Breast epithelium (tissue), 4 donors: ENCODE data around the gene CST9L. TPM values are rescaled to one million over a fixed set of nuclear protein-coding genes. Genes with fewer than 3 reads are reported as not detected.

ENCODE experiments used
- DNase-seq, 2 donors: peaks; one replicate each; pipeline ENCODE4 v3.0.0-alpha.2; 2019; ENCODE audit warnings: low spot score in 2 of 2
- H3K27ac ChIP-seq, 2 donors: fragments of 200-600 bp; sonication (generic) in 1 of 2; one replicate each; pipeline ENCODE4 v1.5.1; 2016 to 2019; ENCODE audit warnings: mild to moderate bottlenecking in 1 of 2
- H3K27me3 ChIP-seq, 2 donors: fragments of 200-600 bp; sonication (generic) in 1 of 2; one replicate each; pipeline versions ENCODE4 v1.5.1 to v1.6.0; 2017 to 2019; ENCODE audit warnings: control low read depth in 1 of 2, mild to moderate bottlenecking in 1 of 2
- H3K36me3 ChIP-seq: fragments of 200-600 bp; one replicate; pipeline ENCODE4 v1.5.1; 2019
- H3K4me1 ChIP-seq, 2 donors: fragments of 200-600 bp; sonication (generic); one replicate each; pipeline ENCODE4 v1.5.1; 2016 to 2019; ENCODE audit warnings: control low read depth in 1 of 2
- H3K4me3 ChIP-seq, 3 donors: fragments of 200-600 bp; sonication (generic); 1 replicate in 2 of 3; 2 replicates in 1 of 3; pipeline ENCODE4 v1.5.1; 2016 to 2019; ENCODE audit warnings: mild to moderate bottlenecking in 3 of 3, moderate library complexity in 2 of 3
- H3K9me3 ChIP-seq, 2 donors: fragments of 200-600 bp; sonication (generic) in 1 of 2; one replicate each; pipeline ENCODE4 v1.5.1; 2016 to 2019; ENCODE audit warnings: control low read depth in 1 of 2
- POLR2A ChIP-seq: fragments of 450-650 bp; IDR thresholded peaks from one replicate; pipeline ENCODE4 v1.6.1; 2016; ENCODE audit warnings: antibody characterized with exemption, mild to moderate bottlenecking, moderate library complexity
- POLR2AphosphoS5 ChIP-seq, 3 donors: sonication (generic); formaldehyde crosslinking; IDR thresholded peaks; one replicate each; pipeline ENCODE4 v1.6.1; 2017; ENCODE audit warnings: antibody characterized with exemption in 3 of 3
- intact Hi-C: fragments of 100-400 bp; cut with DNase I; formaldehyde crosslinking; loops from one replicate; pipeline ENCODE4 v1.15.1; 2023; ENCODE audit warnings: low total_unique reads
- total RNA-seq, 3 donors: library from RNA; depleted of rRNA; stranded (reverse); fragments of >200 nt; gene quantifications; one replicate each; pipeline ENCODE4 v1.1.0, GENCODE V29; 2016
- TF ChIP-seq, protein P1 (sequence below), 3 donors: fragments of 450-650 bp; IDR thresholded peaks; one replicate each; pipeline ENCODE4 v1.5.1; 2016 to 2017; ENCODE audit warnings: antibody characterized with exemption in 3 of 3, mild to moderate bottlenecking in 3 of 3, moderate library complexity in 3 of 3

CST9L gene
- total RNA-seq, 3 donors from 2014 or later = not detected

DNA sequence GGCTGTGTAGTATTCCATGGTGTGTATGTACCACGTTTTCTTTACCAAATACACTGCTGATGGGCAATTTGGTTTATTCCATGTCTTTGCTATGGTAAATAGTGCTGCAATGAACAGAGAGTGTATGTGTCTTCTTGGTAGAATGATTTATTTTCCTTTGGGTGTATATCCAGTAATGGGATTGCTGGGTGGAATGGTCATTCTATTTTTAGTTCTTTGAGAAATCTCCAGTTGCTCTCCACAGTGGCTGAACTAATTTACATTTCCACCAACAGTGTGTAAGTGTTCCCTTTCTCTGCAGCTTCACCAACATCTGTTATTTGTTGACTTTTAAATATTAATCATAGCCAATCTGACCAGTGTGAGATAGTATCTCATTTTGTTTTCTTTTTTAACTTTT is 13.9 kb downstream of the CST9L start:
- Histone ChIP-seq H3K27ac (no peak overlapping the region), H3K27me3 (no peaks in the 10 kb centered on the region), H3K9me3 (no peaks in the 10 kb centered on the region), H3K4me3 (no peak overlapping the region), H3K4me1 (no peaks in the 10 kb centered on the region), H3K36me3 (no peaks in the 10 kb centered on the region)
- intact Hi-C loops = no loop called here
- TF ChIP-seq POLR2AphosphoS5 (IDR thresholded peaks at IDR 0.05) (no peak), POLR2A (no peak)
- TF ChIP-seq, protein P1, sequence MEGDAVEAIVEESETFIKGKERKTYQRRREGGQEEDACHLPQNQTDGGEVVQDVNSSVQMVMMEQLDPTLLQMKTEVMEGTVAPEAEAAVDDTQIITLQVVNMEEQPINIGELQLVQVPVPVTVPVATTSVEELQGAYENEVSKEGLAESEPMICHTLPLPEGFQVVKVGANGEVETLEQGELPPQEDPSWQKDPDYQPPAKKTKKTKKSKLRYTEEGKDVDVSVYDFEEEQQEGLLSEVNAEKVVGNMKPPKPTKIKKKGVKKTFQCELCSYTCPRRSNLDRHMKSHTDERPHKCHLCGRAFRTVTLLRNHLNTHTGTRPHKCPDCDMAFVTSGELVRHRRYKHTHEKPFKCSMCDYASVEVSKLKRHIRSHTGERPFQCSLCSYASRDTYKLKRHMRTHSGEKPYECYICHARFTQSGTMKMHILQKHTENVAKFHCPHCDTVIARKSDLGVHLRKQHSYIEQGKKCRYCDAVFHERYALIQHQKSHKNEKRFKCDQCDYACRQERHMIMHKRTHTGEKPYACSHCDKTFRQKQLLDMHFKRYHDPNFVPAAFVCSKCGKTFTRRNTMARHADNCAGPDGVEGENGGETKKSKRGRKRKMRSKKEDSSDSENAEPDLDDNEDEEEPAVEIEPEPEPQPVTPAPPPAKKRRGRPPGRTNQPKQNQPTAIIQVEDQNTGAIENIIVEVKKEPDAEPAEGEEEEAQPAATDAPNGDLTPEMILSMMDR (IDR thresholded peaks at IDR 0.05) = no peak
- DNase-seq = no peak

DNA sequence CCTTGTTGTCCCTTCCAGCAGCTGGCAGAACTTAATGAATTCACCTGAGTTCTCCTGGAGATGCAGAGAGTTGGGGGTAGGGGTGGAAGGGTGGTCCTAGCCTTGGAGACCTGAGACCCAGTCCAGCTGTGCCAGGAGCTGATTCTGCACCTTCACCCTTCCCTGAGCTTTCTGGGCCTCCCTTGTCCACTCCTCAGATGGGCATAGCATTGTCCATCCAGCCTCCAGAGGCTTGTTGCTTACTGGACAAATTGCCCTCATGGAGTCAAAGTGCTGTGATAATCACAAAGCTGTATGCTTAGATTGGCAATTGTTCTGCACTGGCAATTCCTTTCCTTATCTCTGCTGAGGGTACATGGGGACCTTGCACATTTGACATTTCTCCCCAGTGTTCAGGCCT is 16.5 kb downstream of the CST9L start:
- no peaks in the 10 kb centered on the region for H3K4me1 ChIP-seq
- intact Hi-C loops = no loop called here
- no peak for TF ChIP-seq POLR2AphosphoS5 (IDR thresholded peaks at IDR 0.05)
- TF ChIP-seq, protein P1 (IDR thresholded peaks at IDR 0.05) = no peak
- no peak for TF ChIP-seq POLR2A
- no peaks in the 10 kb centered on the region for H3K27me3 ChIP-seq
- no peak overlapping the region for H3K4me3 ChIP-seq
- no peaks in the 10 kb centered on the region for H3K36me3 ChIP-seq
- H3K9me3 ChIP-seq = no peaks in the 10 kb centered on the region
- H3K27ac ChIP-seq = no peak overlapping the region
- no peak for DNase-seq

- H3K4me3 ChIP-seq = no peak overlapping the region
- intact Hi-C loops = no loop called here
- no peaks in the 10 kb centered on the region for H3K9me3 ChIP-seq
- no peaks in the 10 kb centered on the region for H3K27me3 ChIP-seq
- H3K27ac ChIP-seq = no peak overlapping the region
- no peaks in the 10 kb centered on the region for H3K36me3 ChIP-seq
- no peak for DNase-seq
- H3K4me1 ChIP-seq = no peaks in the 10 kb centered on the region
- TF ChIP-seq POLR2A (no peak), POLR2AphosphoS5 (IDR thresholded peaks at IDR 0.05) (no peak)
- TF ChIP-seq, protein P1 (IDR thresholded peaks at IDR 0.05) = no peak
Observed at GRCh38 chr20:23551383-23551782, 16.9 kb downstream of the CST9L start.

DNA sequence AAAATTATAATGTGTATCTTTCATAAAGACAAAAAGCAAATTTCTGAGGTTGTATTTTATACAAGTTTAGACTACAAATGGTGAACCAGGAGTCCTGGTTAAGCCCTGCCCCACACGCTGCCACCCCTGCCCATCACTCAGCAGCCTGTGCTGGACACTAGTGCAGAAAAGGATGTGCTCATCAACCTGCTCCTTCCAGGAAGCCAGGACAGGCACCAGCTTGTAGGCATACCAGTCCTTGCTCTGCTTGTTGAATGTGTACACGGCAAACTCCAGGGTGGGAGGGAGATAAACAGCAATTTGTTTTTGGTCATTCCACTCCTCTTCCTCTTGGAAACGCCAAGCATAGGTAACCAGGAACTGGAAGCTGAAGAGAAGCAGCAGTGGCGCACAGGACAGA is 18.1 kb downstream of the CST9L start:
- intact Hi-C loops = no loop called here
- H3K36me3 ChIP-seq = no peaks in the 10 kb centered on the region
- DNase-seq = no peak
- H3K27me3 ChIP-seq = no peaks in the 10 kb centered on the region
- H3K9me3 ChIP-seq = no peaks in the 10 kb centered on the region
- H3K4me1 ChIP-seq = no peaks in the 10 kb centered on the region
- H3K4me3 ChIP-seq = no peak overlapping the region
- no peak overlapping the region for H3K27ac ChIP-seq
- TF ChIP-seq POLR2A = no peak
- TF ChIP-seq, protein P1 (IDR thresholded peaks at IDR 0.05) = no peak

DNA sequence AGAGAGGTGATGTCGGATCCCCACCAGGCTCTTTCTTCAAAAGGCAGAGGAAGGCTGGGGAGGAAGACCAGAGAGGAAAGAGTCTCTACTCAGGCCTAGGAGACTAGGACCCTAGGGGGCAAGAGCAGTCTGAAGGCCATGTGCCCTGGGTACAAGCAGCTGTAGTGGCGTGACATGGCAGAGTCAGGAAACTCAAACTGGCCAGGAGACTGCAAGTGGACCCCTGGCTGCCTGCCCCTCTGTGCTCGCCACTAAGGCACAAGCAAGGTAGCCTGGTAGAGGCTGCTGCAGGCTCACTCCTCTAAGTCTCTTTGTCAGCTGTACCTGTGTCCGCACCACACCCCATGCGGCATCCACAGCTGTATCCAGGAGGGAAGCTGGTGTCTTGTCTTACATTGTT is 19.9 kb downstream of the CST9L start:
- intact Hi-C loops = no loop called here
- Histone ChIP-seq H3K9me3 (no peaks in the 10 kb centered on the region), H3K36me3 (no peaks in the 10 kb centered on the region), H3K4me3 (no peak overlapping the region), H3K27ac (no peak overlapping the region), H3K27me3 (no peaks in the 10 kb centered on the region), H3K4me1 (no peaks in the 10 kb centered on the region)
- TF ChIP-seq POLR2A (no peak), POLR2AphosphoS5 (IDR thresholded peaks at IDR 0.05) (no peak)
- TF ChIP-seq, protein P1 (IDR thresholded peaks at IDR 0.05) = no peak
- DNase-seq = no peak
